Activated naive CD4-positive, alpha-beta T cell treated with anti-CD3 and anti-CD28 coated beads, Interleukin-2, amount 50 U/mL, for 16 hours (primary cell): ENCODE results near the gene CPEB4.

Source experiments
- DNase-seq: peaks from one replicate; pipeline ENCODE4 v3.0.0-alpha.2; 2020

Gene CPEB4

GRCh38 chr5:173988554-173989431 lies 100.6 kb downstream of the CPEB4 start, which contains the start of gene C5orf47:
Gene C5orf47, plus strand, starts transcription at chr5:173989170. Its CDS starts 94 bp downstream, at chr5:173989264.
- DNase-seq = no peak

- no peak for DNase-seq
These were observed 101.4 kb downstream of the CPEB4 start for GRCh38 chr5:173989432-173990082.

- no peak for DNase-seq
These were observed 109.2 kb downstream of the CPEB4 start for GRCh38 chr5:173997331-173997730.

GRCh38 chr5:173998531-173998930 lies 110.4 kb downstream of the CPEB4 start:
- DNase-seq = no peak

- no peak for DNase-seq
These were observed 111.9 kb downstream of the CPEB4 start for GRCh38 chr5:174000076-174000475.

GRCh38 chr5:174003795-174004194 lies 115.6 kb downstream of the CPEB4 start:
- no peak for DNase-seq

- DNase-seq = no peak
These were observed 120.8 kb downstream of the CPEB4 start for GRCh38 chr5:174008922-174009321.

GRCh38 chr5:174010365-174010764 lies 122.2 kb downstream of the CPEB4 start:
- DNase-seq = no peak

GRCh38 chr5:174011441-174011840 lies 123.3 kb downstream of the CPEB4 start:
- DNase-seq = no peak
